NB4 (cell line): ENCODE results near the gene TLNRD1.

ENCODE experiments used
- DNase-seq: peaks from one replicate; pipeline ENCODE4 v3.0.0; 2010; ENCODE audit warnings: low read depth
- H3K4me3 ChIP-seq: one replicate; pipeline ENCODE4 v1.5.1; 2011; ENCODE audit warnings: mild to moderate bottlenecking, low read depth, low read length, moderate library complexity
- CTCF ChIP-seq: IDR thresholded peaks from one replicate; pipeline ENCODE4 v1.5.1; 2012; ENCODE audit warnings: low read depth, low read length
- MAX ChIP-seq: IDR thresholded peaks from 2 replicates; pipeline ENCODE4 v1.6.1; 2011; ENCODE audit warnings: low read depth, low read length
- MYC ChIP-seq: IDR thresholded peaks from 2 replicates; pipeline ENCODE4 v1.6.1; 2011; ENCODE audit warnings: low read depth, low read length
- POLR2A ChIP-seq: IDR thresholded peaks from 2 replicates; pipeline ENCODE4 v1.6.1; 2011; ENCODE audit warnings: mild to moderate bottlenecking; ENCODE audit not compliant: insufficient read length; ENCODE audit errors: extremely low read depth

Gene TLNRD1

GRCh38 chr15:81043281-81043934 is 42.7 kb downstream of the TLNRD1 start:
- DNase-seq, result no peak
- no peak for TF ChIP-seq MAX
- no peak for TF ChIP-seq MYC
- no peak for TF ChIP-seq POLR2A
- no peak for TF ChIP-seq CTCF
- no peak overlapping the region for H3K4me3 ChIP-seq

- no peak for DNase-seq
- no peak overlapping the region for H3K4me3 ChIP-seq
- TF ChIP-seq MYC (no peak), CTCF (no peak), POLR2A (no peak), MAX (no peak)
Measured at GRCh38 chr15:81043935-81044575, 43.3 kb downstream of the TLNRD1 start.

GRCh38 chr15:81046290-81046689 is 45.6 kb downstream of the TLNRD1 start:
- no peak overlapping the region for H3K4me3 ChIP-seq
- DNase-seq, result no peak
- TF ChIP-seq POLR2A (no peak), CTCF (no peak), MAX (no peak), MYC (no peak)

- TF ChIP-seq POLR2A (no peak), MYC (no peak), CTCF (no peak), MAX (no peak)
- no peak for DNase-seq
- H3K4me3 ChIP-seq, result no peak overlapping the region
Measured at GRCh38 chr15:81047928-81048327, 47.2 kb downstream of the TLNRD1 start.

GRCh38 chr15:81049835-81050234 is 49.1 kb downstream of the TLNRD1 start:
- no peak overlapping the region for H3K4me3 ChIP-seq
- no peak for DNase-seq
- TF ChIP-seq MAX (no peak), MYC (no peak), CTCF (no peak), POLR2A (no peak)

- TF ChIP-seq MYC, result no peak
- TF ChIP-seq POLR2A, result no peak
- no peak for TF ChIP-seq MAX
- TF ChIP-seq CTCF, result no peak
- H3K4me3 ChIP-seq, result no peak overlapping the region
Measured at GRCh38 chr15:81050259-81050658, 49.5 kb downstream of the TLNRD1 start.

More at GRCh38 chr15:81050259-81050658, 49.5 kb downstream of the TLNRD1 start:
- DNase-seq, result no peak
